Measurements from ENCODE around the gene STK24. TPM values are rescaled to one million over a fixed set of nuclear protein-coding genes. Genes with fewer than 3 reads are reported as not detected.

The STK24 gene
- total and polyA plus RNA-seq, 2 of the 8 experiments (the other 6 are each of a cell fraction or from before 2014, with no cell fraction given), result 62.8 to 143 TPM

- H3K79me2 ChIP-seq (ENCODE audit: control insufficient read depth in 1 of 2, insufficient read depth in 2 of 2, low read length in 2 of 2), result no peaks in the 10 kb centered on the region
- FAIRE-seq (no peak), DNase-seq (ENCODE audit: low read depth in 1 of 2, low spot score in 2 of 2) (no peak)
- no peak overlapping the region for H3K4ac ChIP-seq (replicated peaks; ENCODE audit: insufficient read length, low read depth, low read length)
- H4K5ac ChIP-seq (ENCODE audit: insufficient read length, low read depth, low read length), result no peak overlapping the region
- no peaks in the 10 kb centered on the region for H3K27me3 ChIP-seq (replicated peaks in 1 of 4; ENCODE audit: control insufficient read depth in 3 of 4, extremely low read depth in 1 of 4, insufficient read depth in 3 of 4, low read length in 3 of 4)
- peaks cover 0 to 7% (median 1%) of the 10 kb centered on the region in 4 experiments; a peak in 3 of 7 replicates for H3K4me1 ChIP-seq (replicated peaks in 1 of 4; ENCODE audit: control insufficient read depth in 3 of 4, insufficient read depth in 4 of 4, low read length in 3 of 4)
- H2AFZ ChIP-seq (ENCODE audit: low read length), result no peak overlapping the region
- POLR2A ChIA-PET (ENCODE audit: partially characterized antibody), result no interaction called here
- CTCF ChIA-PET (ENCODE audit: partially characterized antibody), result interaction anchor here (0.8 to 7.6 kb wide), 4 partner anchors 9 to 40 kb away, joined by 3 to 37 read pairs (median 4); no protein-coding TSS in a partner anchor
- H3K18ac ChIP-seq (ENCODE audit: extremely low read depth, low read length), result no peak overlapping the region
- H3K56ac ChIP-seq (replicated peaks; ENCODE audit: insufficient read length, low read depth, low read length), result no peak overlapping the region
- H4K8ac ChIP-seq (ENCODE audit: extremely low read depth, insufficient read depth, low read length), result no peak overlapping the region
- H3K9ac ChIP-seq (replicated peaks in 1 of 4; ENCODE audit: extremely low read depth in 1 of 4, low read depth in 3 of 4, low read length in 3 of 4), result no peak overlapping the region
- H3K23ac ChIP-seq (ENCODE audit: insufficient read length), result no peak overlapping the region
- H4K20me1 ChIP-seq (replicated peaks in 1 of 2; ENCODE audit: control insufficient read depth in 1 of 2, insufficient read depth in 2 of 2, low read length in 2 of 2), result no peaks in the 10 kb centered on the region
- no peak overlapping the region for H2BK15ac ChIP-seq (ENCODE audit: low read length)
- no peak overlapping the region for H4K91ac ChIP-seq (replicated peaks; ENCODE audit: insufficient read length, low read length)
- H3K4me3 ChIP-seq (ENCODE audit: extremely low read depth in 1 of 4, insufficient read depth in 2 of 4, low read depth in 3 of 4, low read length in 4 of 4), result no peak overlapping the region
- WGBS, 2 experiments (ENCODE audit: extremely low coverage in 1 of 2, insufficient coverage in 1 of 2, insufficient read length in 1 of 2, insufficient replicate concordance in 2 of 2, low coverage in 1 of 2, low lambda C conversion rate in 2 of 2, missing lambda C conversion rate in 1 of 2), result 87% methylated on average over 6 of the region's 6 CpGs; no CpG with 5 or more reads in 1 of the 2 experiments
- H2BK120ac ChIP-seq (replicated peaks; ENCODE audit: low read depth, low read length), result no peak overlapping the region
- no peaks in the 10 kb centered on the region for H3K9me3 ChIP-seq (ENCODE audit: insufficient read depth in 2 of 2, low read depth in 1 of 2, low read length in 1 of 2)
- H2BK20ac ChIP-seq (ENCODE audit: low read length), result no peak overlapping the region
- H2AK5ac ChIP-seq (ENCODE audit: low read depth, low read length), result peak overlapping the region; percentile 29; the same call in 1 of the 2 replicates
- no peak overlapping the region for H3K4me2 ChIP-seq (ENCODE audit: insufficient read depth in 1 of 2, low read depth in 2 of 2, low read length in 2 of 2)
- H3K23me2 ChIP-seq (ENCODE audit: low read depth, low read length), result no peaks in the 10 kb centered on the region; the same call in 1 of the 2 replicates
- no peak overlapping the region for H2BK12ac ChIP-seq (ENCODE audit: low read depth, low read length)
- no peak overlapping the region for H3K14ac ChIP-seq (ENCODE audit: insufficient read length)
- H2BK5ac ChIP-seq (ENCODE audit: low read depth, low read length), result no peak overlapping the region
- H3K27ac ChIP-seq (ENCODE audit: low read depth, low read length), result no peak overlapping the region
- no peaks in the 10 kb centered on the region for H3K36me3 ChIP-seq (ENCODE audit: control insufficient read depth in 2 of 4, insufficient read depth in 4 of 4, low read length in 3 of 4)
- H3K79me1 ChIP-seq (ENCODE audit: low read depth, low read length), result no peaks in the 10 kb centered on the region
- TF ChIP-seq TEAD4 (IDR thresholded peaks at IDR 0.05; ENCODE audit: low read depth, low read length) (no peak), JUND (IDR thresholded peaks at IDR 0.05; ENCODE audit: low read length) (no peak), MAFK (IDR thresholded peaks at IDR 0.05; ENCODE audit: low read depth, low read length) (no peak), EZH2 (IDR thresholded peaks at IDR 0.05; ENCODE audit: low read depth, low read length, severe bottlenecking) (no peak), ATF3 (IDR thresholded peaks at IDR 0.05; ENCODE audit: insufficient read depth, low read depth, low read length) (no peak), CTCF (IDR thresholded peaks at IDR 0.05; ENCODE audit: control extremely low read depth in 1 of 3, insufficient read depth in 1 of 3, low read depth in 1 of 3, low read length in 3 of 3) (no peak), SUZ12 (IDR thresholded peaks at IDR 0.05; ENCODE audit: low read length) (no peak), RFX5 (IDR thresholded peaks at IDR 0.05; ENCODE audit: borderline replicate concordance, low read depth, low read length) (no peak), GABPA (IDR thresholded peaks at IDR 0.05; ENCODE audit: borderline replicate concordance, insufficient read depth, low read length) (no peak), CHD1 (IDR thresholded peaks at IDR 0.05; ENCODE audit: low read depth, low read length) (no peak), FOSL1 (IDR thresholded peaks at IDR 0.05; ENCODE audit: insufficient read depth, low read depth, low read length) (no peak)
Observed at GRCh38 chr13:98582947-98583346, 6.0 kb upstream of the STK24 start.
